Measurements from ENCODE around the gene LYST. TPM values are rescaled to one million over a fixed set of nuclear protein-coding genes. Genes with fewer than 3 reads are reported as not detected.

Gene LYST
- total RNA-seq, 1 experiment from 2014 or later = 1.7 TPM

DNA sequence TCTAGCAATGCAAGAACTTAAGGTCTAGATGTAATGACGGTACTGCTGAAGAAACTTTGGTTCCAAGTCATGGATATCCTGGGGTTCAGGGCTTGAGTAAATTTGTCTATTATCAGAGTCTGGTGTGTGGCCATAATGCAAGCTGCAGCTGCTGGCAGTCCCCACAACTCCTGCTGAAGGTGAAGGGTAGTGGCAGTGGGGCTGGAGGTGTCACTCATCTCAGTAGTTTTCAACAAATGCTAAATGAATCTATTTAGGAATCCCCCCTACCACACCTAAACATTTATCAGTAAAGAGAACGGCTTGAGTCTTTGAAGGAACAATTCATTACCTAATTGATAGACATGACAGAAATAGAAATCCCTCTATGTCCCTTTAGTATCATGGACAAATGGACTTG is 118.0 kb downstream of the LYST start:
- no TSS peak for BruUV-seq (replicated peaks)
- POLR2A ChIA-PET (ENCODE audit: low non-redundant PET) = no interaction called here
- CTCF ChIA-PET = no interaction called here
- Histone ChIP-seq H3K9me3 (ENCODE audit: low read depth, low read length, poor library complexity, severe bottlenecking) (no peaks in the 10 kb centered on the region), H3K36me3 (ENCODE audit: insufficient read depth, low read length, poor library complexity, severe bottlenecking) (no peaks in the 10 kb centered on the region), H3K4me3 (ENCODE audit: low read depth, low read length, poor library complexity, severe bottlenecking) (no peak overlapping the region), H3K27me3 (replicated peaks; ENCODE audit: insufficient read depth, low read depth, low read length, poor library complexity) (no peaks in the 10 kb centered on the region), H3K27ac (ENCODE audit: low read depth, low read length, poor library complexity, severe bottlenecking) (no peak overlapping the region), H3K4me1 (ENCODE audit: insufficient read depth, low read length, poor library complexity, severe bottlenecking) (no peaks in the 10 kb centered on the region)
- TF ChIP-seq EZH2 (IDR thresholded peaks at IDR 0.05; ENCODE audit: borderline replicate concordance, low read depth, low read length, poor library complexity, severe bottlenecking) (no peak), CTCF (conservative IDR thresholded peaks at IDR 0.05; ENCODE audit: low read depth, low read length) (no peak)
- no peak for DNase-seq (ENCODE audit: low spot score)
- intact Hi-C loops (cut with micrococcal nuclease; ENCODE audit: unreplicated experiment) = no loop called here

DNA sequence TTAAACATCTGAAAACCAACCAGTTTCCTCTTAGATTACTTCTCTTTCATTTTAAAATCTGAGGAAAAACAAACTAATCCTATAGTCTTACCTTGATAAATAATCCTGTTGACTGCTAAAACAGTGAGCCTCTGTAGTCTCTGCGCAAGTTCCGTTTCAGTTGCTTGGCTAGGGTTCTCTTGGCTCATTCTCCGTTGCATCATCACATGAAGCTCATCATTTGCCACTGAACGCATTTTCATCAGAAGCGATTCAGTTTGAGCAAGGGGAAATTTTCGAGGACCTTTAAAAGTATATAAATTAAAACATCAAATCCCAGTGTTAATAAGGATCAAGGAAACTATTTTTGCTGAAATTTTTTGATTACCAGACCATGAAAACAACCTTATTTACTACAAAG is 120.5 kb downstream of the LYST start:
- DNase-seq (ENCODE audit: low spot score) = no peak
- Histone ChIP-seq H3K9me3 (ENCODE audit: low read depth, low read length, poor library complexity, severe bottlenecking) (no peaks in the 10 kb centered on the region), H3K27me3 (replicated peaks; ENCODE audit: insufficient read depth, low read depth, low read length, poor library complexity) (no peaks in the 10 kb centered on the region), H3K4me3 (ENCODE audit: low read depth, low read length, poor library complexity, severe bottlenecking) (no peak overlapping the region), H3K27ac (ENCODE audit: low read depth, low read length, poor library complexity, severe bottlenecking) (no peak overlapping the region), H3K36me3 (ENCODE audit: insufficient read depth, low read length, poor library complexity, severe bottlenecking) (no peaks in the 10 kb centered on the region), H3K4me1 (ENCODE audit: insufficient read depth, low read length, poor library complexity, severe bottlenecking) (no peaks in the 10 kb centered on the region)
- no TSS peak for BruUV-seq (replicated peaks)
- intact Hi-C loops (cut with micrococcal nuclease; ENCODE audit: unreplicated experiment) = no loop called here
- CTCF ChIA-PET = no interaction called here
- POLR2A ChIA-PET (ENCODE audit: low non-redundant PET) = no interaction called here
- TF ChIP-seq CTCF (conservative IDR thresholded peaks at IDR 0.05; ENCODE audit: low read depth, low read length) (no peak), EZH2 (IDR thresholded peaks at IDR 0.05; ENCODE audit: borderline replicate concordance, low read depth, low read length, poor library complexity, severe bottlenecking) (no peak)

DNA sequence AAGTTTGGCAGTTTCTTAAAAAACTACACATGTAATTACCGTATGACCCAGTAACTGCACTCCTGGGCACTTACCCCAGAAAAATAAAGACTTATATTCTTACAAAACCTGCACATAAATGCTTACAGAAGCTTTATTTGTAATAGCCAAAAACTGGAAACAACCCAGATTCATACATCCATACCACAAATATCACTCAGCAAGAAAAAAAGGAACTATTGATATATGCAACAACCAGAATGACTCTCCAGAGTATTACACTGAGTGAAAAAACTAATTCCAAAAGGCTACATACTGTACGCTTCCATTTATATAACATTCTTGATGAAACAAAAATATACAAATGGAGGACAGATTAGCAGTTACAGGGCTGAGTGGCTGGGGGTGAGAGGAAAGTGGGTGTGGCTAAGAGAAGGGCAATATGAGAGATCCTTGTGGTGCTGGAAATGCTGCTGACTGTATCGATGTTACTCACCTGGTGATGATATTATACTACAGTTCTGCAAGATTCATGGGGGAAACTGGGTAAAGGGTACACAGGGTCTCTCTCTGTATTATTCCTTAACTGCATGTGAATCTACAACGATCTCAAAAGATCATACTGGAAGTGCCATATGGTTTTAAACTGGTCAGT is 121.1 kb downstream of the LYST start:
- Histone ChIP-seq H3K27ac (ENCODE audit: low read depth, low read length, poor library complexity, severe bottlenecking) (no peak overlapping the region), H3K4me3 (ENCODE audit: low read depth, low read length, poor library complexity, severe bottlenecking) (no peak overlapping the region), H3K27me3 (replicated peaks; ENCODE audit: insufficient read depth, low read depth, low read length, poor library complexity) (no peaks in the 10 kb centered on the region), H3K4me1 (ENCODE audit: insufficient read depth, low read length, poor library complexity, severe bottlenecking) (no peaks in the 10 kb centered on the region), H3K36me3 (ENCODE audit: insufficient read depth, low read length, poor library complexity, severe bottlenecking) (no peaks in the 10 kb centered on the region), H3K9me3 (ENCODE audit: low read depth, low read length, poor library complexity, severe bottlenecking) (no peaks in the 10 kb centered on the region)
- BruUV-seq (replicated peaks) = no TSS peak
- intact Hi-C loops (cut with micrococcal nuclease; ENCODE audit: unreplicated experiment) = no loop called here
- CTCF ChIA-PET = no interaction called here
- POLR2A ChIA-PET (ENCODE audit: low non-redundant PET) = no interaction called here
- TF ChIP-seq EZH2 (IDR thresholded peaks at IDR 0.05; ENCODE audit: borderline replicate concordance, low read depth, low read length, poor library complexity, severe bottlenecking) = no peak
- TF ChIP-seq CTCF (conservative IDR thresholded peaks at IDR 0.05; ENCODE audit: low read depth, low read length) = no peak
- DNase-seq (ENCODE audit: low spot score) = no peak
